HepG2 (cell line): Measurements from ENCODE around the gene FAM20A. TPM values are rescaled to one million over a fixed set of nuclear protein-coding genes. Genes with fewer than 3 reads are reported as not detected.

Experiments
- ATAC-seq: fragments of 200-7000 bp; cut with Tn5 transposase; 3 replicates; pipeline ENCODE4 v1.9.1; 2020; ENCODE audit warnings: mild to moderate bottlenecking, moderate library complexity
- BruUV-seq: library from RNA; stranded (reverse); fragments of 400-500 nt; replicated peaks from 2 replicates; lab custom pipeline; 2021; lab: Mats Ljungman, UMichigan
- CTCF ChIA-PET: fragments of 300-600 bp; formaldehyde crosslinking; extraction: SDS; loops from one replicate; lab custom pipeline; 2021; ENCODE audit warnings: low total read pairs, inconsistent platforms, low intra/inter-chr PET ratio; lab: Yijun Ruan, JAX
- POLR2A ChIA-PET: fragments of 350-600 bp; sonication (Branson Sonifier 250); formaldehyde crosslinking; loops from one replicate; lab custom pipeline; 2020; ENCODE audit warnings: antibody characterized with exemption, inconsistent platforms; lab: Yijun Ruan, JAX
- DNase-seq: peaks from one replicate; pipeline ENCODE4 v3.0.0-alpha.2; 2015; ENCODE audit warnings: low spot score
- FAIRE-seq: peaks from 3 replicates; lab custom pipeline; 2011; peaks lifted over from hg19 to GRCh38; lab: Jason Lieb, UNC
- H2AFZ ChIP-seq: one replicate; pipeline ENCODE4 v1.6.1; 2011; ENCODE audit warnings: low read length, inconsistent platforms
- H3K27ac ChIP-seq: fragments of 300-600 bp; 3 replicates; pipeline ENCODE4 v1.8.0; 2011; ENCODE audit warnings: mixed run types, mild to moderate bottlenecking, mixed read lengths, low read length, inconsistent platforms; ENCODE audit not compliant: insufficient read depth; ENCODE audit errors: extremely low read length
- H3K27me3 ChIP-seq, 2 experiments: fragments of 200-600 bp in 1 of 2; 2 replicates in 1 of 2; 3 replicates in 1 of 2; pipeline versions ENCODE4 v1.6.0 to v1.8.0; 2011; ENCODE audit warnings: low read length in 2 of 2, mild to moderate bottlenecking in 2 of 2, moderate library complexity in 2 of 2, inconsistent platforms in 1 of 2; ENCODE audit not compliant: insufficient read depth in 2 of 2, control insufficient read depth in 1 of 2
- H3K36me3 ChIP-seq, 2 experiments: fragments of 200-600 bp in 1 of 2; replicated peaks in 1 of 2; 2 replicates in 1 of 2; 3 replicates in 1 of 2; pipeline versions ENCODE4 v1.5.1 to v1.8.0; 2011; ENCODE audit warnings: low read length in 2 of 2, inconsistent platforms in 1 of 2; ENCODE audit not compliant: insufficient read depth in 2 of 2, control insufficient read depth in 1 of 2
- H3K4me1 ChIP-seq: 2 replicates; pipeline ENCODE4 v1.5.1; 2012; ENCODE audit warnings: low read length, inconsistent platforms; ENCODE audit not compliant: insufficient read depth
- H3K4me2 ChIP-seq: 2 replicates; pipeline ENCODE4 v1.6.0; 2011; ENCODE audit warnings: low read depth, low read length, inconsistent platforms
- H3K4me3 ChIP-seq, 3 experiments: fragments of 200-600 bp in 1 of 3; sonication (generic), shearing (Covaris generic) in 1 of 3; replicated peaks in 1 of 3; 2 replicates each; pipeline ENCODE4 v1.5.1; 2011 to 2016; ENCODE audit warnings: low read length in 3 of 3, inconsistent platforms in 2 of 3, low read depth in 2 of 3, mild to moderate bottlenecking in 2 of 3, control low read depth in 1 of 3, mixed read lengths in 1 of 3; ENCODE audit not compliant: insufficient read depth in 1 of 3
- H3K79me2 ChIP-seq: one replicate; pipeline ENCODE4 v1.6.1; 2011; ENCODE audit warnings: low read length, inconsistent platforms; ENCODE audit not compliant: insufficient read depth
- H3K9ac ChIP-seq: 2 replicates; pipeline ENCODE4 v1.6.0; 2011; ENCODE audit warnings: mild to moderate bottlenecking, low read depth, low read length, inconsistent platforms; ENCODE audit not compliant: insufficient read depth
- H3K9me3 ChIP-seq: 2 replicates; pipeline ENCODE4 v1.5.1; 2012; ENCODE audit warnings: mild to moderate bottlenecking, low read length
- H4K20me1 ChIP-seq: 2 replicates; pipeline ENCODE4 v1.6.0; 2011; ENCODE audit warnings: inconsistent platforms, mild to moderate bottlenecking, low read length, moderate library complexity; ENCODE audit not compliant: insufficient read depth
- ARID5B ChIP-seq: IDR thresholded peaks from 2 replicates; pipeline ENCODE4 v1.4.0; 2020; ENCODE audit warnings: mild to moderate bottlenecking, missing genetic modification reagents
- GABPB1 ChIP-seq: IDR thresholded peaks from 2 replicates; pipeline ENCODE4 v1.6.1; 2016; ENCODE audit warnings: mild to moderate bottlenecking, missing genetic modification reagents, moderate library complexity, missing compliant biosample characterization
- HNF4A ChIP-seq: sonication (generic); formaldehyde crosslinking; IDR thresholded peaks from 2 replicates; pipeline ENCODE4 v1.4.0; 2020; ENCODE audit warnings: missing genetic modification reagents
- HNRNPL ChIP-seq: fragments of 200-400 bp; formaldehyde crosslinking; IDR thresholded peaks from 2 replicates; pipeline ENCODE4 v1.6.1; 2017; ENCODE audit warnings: mild to moderate bottlenecking, low read depth, low read length
- MAX ChIP-seq: IDR thresholded peaks from 2 replicates; pipeline ENCODE4 v1.6.1; 2012; ENCODE audit warnings: inconsistent platforms
- SIN3B ChIP-seq: fragments of 150-350 bp; IDR thresholded peaks from 2 replicates; pipeline ENCODE4 v1.6.1; 2014; ENCODE audit warnings: low read length
- SNAPC4 ChIP-seq: sonication (generic); formaldehyde crosslinking; IDR thresholded peaks from 2 replicates; pipeline ENCODE4 v1.4.0; 2020; ENCODE audit warnings: mild to moderate bottlenecking, missing genetic modification reagents
- SRY ChIP-seq: sonication (generic); formaldehyde crosslinking; IDR thresholded peaks from 2 replicates; pipeline ENCODE4 v1.8.0; 2022; ENCODE audit warnings: mild to moderate bottlenecking, missing genetic modification reagents
- ZBTB38 ChIP-seq: sonication (generic); formaldehyde crosslinking; IDR thresholded peaks from 2 replicates; pipeline ENCODE4 v1.5.1; 2020; ENCODE audit warnings: mild to moderate bottlenecking, missing genetic modification reagents
- ZFP90 ChIP-seq: sonication (generic); formaldehyde crosslinking; IDR thresholded peaks from 2 replicates; pipeline ENCODE4 v1.8.0; 2022; ENCODE audit warnings: missing genetic modification reagents, mild to moderate bottlenecking, inconsistent platforms, borderline replicate concordance
- ZFYVE20 ChIP-seq: sonication (generic); formaldehyde crosslinking; IDR thresholded peaks from 2 replicates; pipeline ENCODE4 v1.8.0; 2023; ENCODE audit warnings: low read depth, mild to moderate bottlenecking, moderate library complexity, missing genetic modification reagents, borderline replicate concordance
- ZNF143 ChIP-seq: sonication (generic); formaldehyde crosslinking; IDR thresholded peaks from 2 replicates; pipeline ENCODE4 v1.4.0; 2020; ENCODE audit warnings: missing genetic modification reagents
- ZNF207 ChIP-seq: fragments of 450-650 bp; IDR thresholded peaks from 2 replicates; pipeline ENCODE4 v1.6.1; 2016; ENCODE audit warnings: antibody characterized with exemption, borderline replicate concordance
- ZNF292 ChIP-seq: sonication (generic); formaldehyde crosslinking; IDR thresholded peaks from 2 replicates; pipeline ENCODE4 v1.8.1; 2022; ENCODE audit warnings: mild to moderate bottlenecking, low read depth, missing genetic modification reagents, borderline replicate concordance
- ZNF547 ChIP-seq: sonication (generic); formaldehyde crosslinking; IDR thresholded peaks from 2 replicates; pipeline ENCODE4 v1.5.1; 2020; ENCODE audit warnings: mild to moderate bottlenecking, missing genetic modification reagents
- WGBS: methylation state at CpG from one replicate; pipeline ENCODE4 v1.1.6; 2017; ENCODE audit warnings: low lambda C conversion rate; 5-methylcytosine and 5-hydroxymethylcytosine counted together
- in situ Hi-C: cut with HindIII; loops from 2 replicates; pipeline ENCODE4 v1.10.0; 2017; ENCODE audit warnings: low pct_unique_long_range_greater_than_20kb; ENCODE audit not compliant: extremely low pct_ligation_motif_present
- intact Hi-C: fragments of 100-400 bp; cut with micrococcal nuclease; formaldehyde crosslinking; loops from one replicate; pipeline ENCODE4 v1.10.0; 2022; ENCODE audit not compliant: unreplicated experiment
- polyA plus RNA-seq, 8 experiments: library from polyadenylated mRNA; depleted of rRNA in 3 of 8; stranded (reverse) in 7 of 8; unstranded in 1 of 8; fragments of >200 nt; fragmentation: Illumina TruSeq in 4 of 8; extraction: Trizol in 4 of 8; gene quantifications; 2 replicates each; pipeline versions ENCODE4 v1.2.1 to v1.2.3, GENCODE V29; 2011 to 2016; ENCODE audit warnings: low read depth in 4 of 8, missing spikeins in 1 of 8, mixed read lengths in 1 of 8; ENCODE audit not compliant: insufficient read depth in 1 of 8
- total RNA-seq, 5 experiments: library from RNA; depleted of rRNA; stranded (reverse); fragments of >200 nt; fragmentation: Illumina TruSeq; extraction: Trizol; gene quantifications; 2 replicates each; pipeline ENCODE4 v1.2.3, GENCODE V29; 2016; ENCODE audit warnings: low read depth in 1 of 5

Gene FAM20A
- total and polyA plus RNA-seq, 2 of the 13 experiments (the other 11 are each of a cell fraction or from before 2014, with no cell fraction given) = 9.3 to 20.7 TPM

DNA sequence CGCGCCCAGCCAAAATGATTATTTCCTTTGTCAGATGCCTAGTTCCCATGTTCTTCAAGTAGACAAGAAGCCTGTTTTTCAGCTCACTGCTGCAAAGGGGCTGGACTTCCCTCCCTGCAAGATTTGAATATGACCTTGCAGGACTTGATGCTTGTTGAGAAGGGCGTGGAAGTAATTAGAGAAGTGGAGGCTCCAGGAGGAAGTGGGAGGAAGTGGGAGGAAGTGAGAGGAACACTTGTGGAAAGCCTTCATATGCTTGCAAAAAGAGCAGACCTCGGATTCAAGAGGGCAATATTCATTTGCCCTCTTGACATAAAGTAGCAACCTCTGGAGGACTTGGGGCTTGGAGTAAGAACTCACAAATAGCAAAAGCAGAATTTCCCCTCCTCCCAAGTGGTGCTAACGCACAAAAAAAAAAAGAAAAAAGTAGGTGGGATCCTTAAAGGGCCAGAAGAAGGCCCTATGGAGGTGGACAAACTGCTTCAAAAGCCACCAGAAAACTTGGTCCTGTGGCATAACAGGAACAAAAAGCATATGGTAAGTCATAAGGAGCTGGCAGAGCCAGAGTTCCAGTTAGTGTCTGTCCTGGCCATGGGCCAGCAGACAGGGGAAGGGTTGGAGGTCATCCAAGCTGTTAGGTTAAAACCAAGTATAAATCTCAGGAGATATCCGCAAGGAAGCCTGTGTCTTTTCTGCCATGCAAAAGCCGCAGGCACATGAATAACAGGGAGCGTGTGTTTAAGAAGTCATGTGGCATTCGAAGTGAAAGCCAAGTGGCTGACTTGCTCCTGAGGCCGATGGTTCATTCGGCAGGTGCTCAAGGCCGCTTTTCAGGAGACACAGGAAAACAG lies 109.6 kb downstream of the FAM20A start:
- no peaks in the 10 kb centered on the region for H3K9me3 ChIP-seq
- no peaks in the 10 kb centered on the region for H4K20me1 ChIP-seq
- no peak overlapping the region for H3K9ac ChIP-seq
- ChIA-PET CTCF (no interaction called here), POLR2A (interaction anchor here (2.0 kb wide), 1 partner anchor 21 kb away, joined by 6 read pairs; the partner anchor contains the start of gene PRKAR1A)
- no peak overlapping the region for H3K27ac ChIP-seq
- no peaks in the 10 kb centered on the region for H3K36me3 ChIP-seq
- in situ Hi-C loops = no loop called here
- FAIRE-seq (no peak), DNase-seq (no peak), ATAC-seq (no peak)
- 77% methylated on average over 12 of the region's 12 CpGs for WGBS
- no peak overlapping the region for H3K4me3 ChIP-seq
- H3K27me3 ChIP-seq = no peaks in the 10 kb centered on the region
- peak overlapping the region; percentile 4; the same call in 1 of the 2 replicates for H3K4me2 ChIP-seq
- H2AFZ ChIP-seq = no peak overlapping the region
- H3K79me2 ChIP-seq = no peaks in the 10 kb centered on the region
- peaks cover 27% of the 10 kb centered on the region for H3K4me1 ChIP-seq
- intact Hi-C loops = no loop called here
- no TSS peak for BruUV-seq
- TF ChIP-seq HNF4A (CRISPR knock-in tag) (0 out of 2 replicates have a peak, but pooled peaks have one; percentile 3), SRY (no peak), ZNF143 (0 out of 2 replicates have a peak, but pooled peaks have one; percentile 14), SNAPC4 (CRISPR knock-in tag) (no peak), HNRNPL (no peak), GABPB1 (no peak), ARID5B (no peak), ZNF207 (no peak), MAX (no peak), ZNF547 (CRISPR knock-in tag) (no peak), SIN3B (no peak), ZNF292 (CRISPR knock-in tag) (no peak), ZFYVE20 (CRISPR knock-in tag) (no peak), ZFP90 (peak; percentile 18; the same call in 1 of the 2 replicates), ZBTB38 (CRISPR knock-in tag) (0 out of 2 replicates have a peak, but pooled peaks have one; percentile 18)
